IMR-90 (cell line): ENCODE measurements around the gene FAM240A. TPM values are rescaled to one million over a fixed set of nuclear protein-coding genes. Genes with fewer than 3 reads are reported as not detected.

Experiments
- ATAC-seq: fragments of 200-7000 bp; cut with Tn5 transposase; 2 replicates; pipeline ENCODE4 v1.9.1; 2020; ENCODE audit warnings: low read depth, mild to moderate bottlenecking, moderate library complexity
- BruUV-seq: library from RNA; stranded (reverse); fragments of 400-500 nt; replicated peaks from 2 replicates; lab custom pipeline; 2021; lab: Mats Ljungman, UMichigan
- CTCF ChIA-PET: fragments of 300-600 bp; formaldehyde crosslinking; extraction: SDS; loops from one replicate; lab custom pipeline; 2021; ENCODE audit warnings: antibody characterized with exemption; lab: Yijun Ruan, JAX
- POLR2A ChIA-PET: fragments of 300-600 bp; sonication (Branson Sonifier 250); formaldehyde crosslinking; loops from one replicate; lab custom pipeline; 2022; ENCODE audit warnings: antibody characterized with exemption; ENCODE audit not compliant: unreplicated experiment; lab: Charles Lee
- DNase-seq: peaks from one replicate; pipeline ENCODE4 v3.0.0; 2013
- H2AFZ ChIP-seq: replicated peaks from 2 replicates; pipeline ENCODE3; 2013; ENCODE audit warnings: low read length, mild to moderate bottlenecking; ENCODE audit not compliant: poor library complexity
- H2AK5ac ChIP-seq: 2 replicates; pipeline ENCODE4 v1.6.1; 2013; ENCODE audit warnings: low read depth, low read length, inconsistent platforms
- H2AK9ac ChIP-seq: replicated peaks from 2 replicates; pipeline ENCODE3; 2013; ENCODE audit warnings: mild to moderate bottlenecking, low read depth, low read length, moderate library complexity; ENCODE audit not compliant: poor library complexity
- H2BK120ac ChIP-seq: 2 replicates; pipeline ENCODE4 v1.6.1; 2013; ENCODE audit warnings: low read depth, low read length, inconsistent platforms
- H2BK15ac ChIP-seq: 3 replicates; pipeline ENCODE4 v1.6.1; 2013; ENCODE audit warnings: low read depth, low read length, inconsistent platforms
- H2BK20ac ChIP-seq: 2 replicates; pipeline ENCODE4 v1.6.1; 2013; ENCODE audit warnings: low read depth, mild to moderate bottlenecking, inconsistent platforms, low read length, moderate library complexity
- H2BK5ac ChIP-seq: 2 replicates; pipeline ENCODE4 v1.6.1; 2013; ENCODE audit warnings: mild to moderate bottlenecking, low read depth, low read length, inconsistent platforms; ENCODE audit not compliant: poor library complexity, severe bottlenecking
- H3K14ac ChIP-seq: replicated peaks from 2 replicates; pipeline ENCODE4 v1.6.1; 2013; ENCODE audit warnings: low read depth, low read length, inconsistent platforms
- H3K18ac ChIP-seq: 2 replicates; pipeline ENCODE4 v1.6.1; 2013; ENCODE audit warnings: low read depth, low read length, control low read depth
- H3K23ac ChIP-seq: 2 replicates; pipeline ENCODE4 v1.6.1; 2013; ENCODE audit warnings: low read depth, low read length, inconsistent platforms
- H3K27ac ChIP-seq: 2 replicates; pipeline ENCODE4 v1.5.1; 2013; ENCODE audit warnings: mild to moderate bottlenecking, control low read depth, low read length; ENCODE audit not compliant: insufficient read depth
- H3K27me3 ChIP-seq: 2 replicates; pipeline ENCODE4 v1.6.1; 2013; ENCODE audit warnings: low read length; ENCODE audit not compliant: control insufficient read depth, insufficient read depth
- H3K36me3 ChIP-seq: 2 replicates; pipeline ENCODE4 v1.6.1; 2013; ENCODE audit warnings: low read length, mixed read lengths; ENCODE audit not compliant: control insufficient read depth, insufficient read depth
- H3K4ac ChIP-seq: 2 replicates; pipeline ENCODE4 v1.6.1; 2013; ENCODE audit warnings: low read depth, low read length, inconsistent platforms
- H3K4me1 ChIP-seq: 2 replicates; pipeline ENCODE4 v1.6.1; 2013; ENCODE audit warnings: low read length, mixed read lengths; ENCODE audit not compliant: control insufficient read depth, insufficient read depth
- H3K4me2 ChIP-seq: 2 replicates; pipeline ENCODE4 v1.6.1; 2013; ENCODE audit warnings: low read depth, mild to moderate bottlenecking, control low read depth, low read length, moderate library complexity
- H3K4me3 ChIP-seq: 2 replicates; pipeline ENCODE4 v1.5.1; 2013; ENCODE audit warnings: low read depth, mild to moderate bottlenecking, control low read depth, low read length, moderate library complexity; ENCODE audit not compliant: insufficient read depth
- H3K56ac ChIP-seq: 2 replicates; pipeline ENCODE4 v1.6.1; 2013; ENCODE audit warnings: low read length, inconsistent platforms; ENCODE audit not compliant: insufficient read depth; ENCODE audit errors: extremely low read depth
- H3K79me1 ChIP-seq, 2 experiments: 2 replicates each; pipeline ENCODE4 v1.6.1; 2013; ENCODE audit warnings: low read length in 2 of 2, inconsistent platforms in 1 of 2, low read depth in 1 of 2
- H3K9ac ChIP-seq: 2 replicates; pipeline ENCODE4 v1.6.1; 2013; ENCODE audit warnings: low read depth, low read length, control low read depth
- H3K9me1 ChIP-seq: 2 replicates; pipeline ENCODE4 v1.6.1; 2013; ENCODE audit warnings: low read length, inconsistent platforms; ENCODE audit not compliant: insufficient read depth
- H3K9me3 ChIP-seq: 2 replicates; pipeline ENCODE4 v1.6.1; 2013; ENCODE audit warnings: low read length; ENCODE audit not compliant: control insufficient read depth, insufficient read depth
- H4K20me1 ChIP-seq: 2 replicates; pipeline ENCODE4 v1.6.1; 2013; ENCODE audit warnings: low read length, inconsistent platforms; ENCODE audit not compliant: insufficient read depth
- H4K5ac ChIP-seq: 2 replicates; pipeline ENCODE4 v1.6.1; 2013; ENCODE audit warnings: mild to moderate bottlenecking, low read depth, low read length, control low read depth
- H4K8ac ChIP-seq, 2 experiments: 2 replicates each; pipeline ENCODE4 v1.6.1; 2013; ENCODE audit warnings: low read depth in 2 of 2, low read length in 2 of 2, control low read depth in 1 of 2, inconsistent platforms in 1 of 2
- H4K91ac ChIP-seq: 2 replicates; pipeline ENCODE4 v1.6.1; 2013; ENCODE audit warnings: low read depth, low read length, inconsistent platforms; ENCODE audit not compliant: insufficient read depth
- CTCF ChIP-seq: conservative IDR thresholded peaks from 2 replicates; pipeline ENCODE4 v1.5.1; 2012; ENCODE audit warnings: mild to moderate bottlenecking, low read depth, low read length, improper control_type of control experiment
- POLR2A ChIP-seq: IDR thresholded peaks from 2 replicates; pipeline ENCODE4 v1.6.1; 2012; ENCODE audit warnings: mild to moderate bottlenecking, low read depth, low read length
- WGBS, 2 experiments: methylation state at CpG; one replicate each; pipeline versions ENCODE4 v1.1.5 to v1.1.7; 2013; ENCODE audit warnings: missing lambda C conversion rate in 2 of 2; ENCODE audit not compliant: insufficient read length in 1 of 2; ENCODE audit errors: extremely low coverage in 2 of 2; 5-methylcytosine and 5-hydroxymethylcytosine counted together
- dilution Hi-C: fragments of 300-500 bp; cut with HindIII; formaldehyde crosslinking; loops from one replicate; pipeline ENCODE4 v1.14.3; 2018; ENCODE audit warnings: low sequenced_read_pairs; ENCODE audit not compliant: unreplicated experiment
- in situ Hi-C: fragments of 300-500 bp; cut with MboI; formaldehyde crosslinking; loops from 3 replicates; pipeline ENCODE4 v1.14.3; 2019; ENCODE audit warnings: low sequenced_read_pairs, inconsistent platforms, mixed read lengths
- intact Hi-C: fragments of 100-400 bp; cut with micrococcal nuclease; formaldehyde crosslinking; loops from 2 replicates; pipeline ENCODE4 v1.10.0; 2022
- polyA plus RNA-seq, 3 experiments: library from polyadenylated mRNA; depleted of rRNA; stranded (reverse); fragments of >200 nt; gene quantifications; 2 replicates each; pipeline ENCODE4 v1.2.3, GENCODE V29; 2012; ENCODE audit warnings: low replicate concordance in 1 of 3
- total RNA-seq: library from RNA; depleted of rRNA; stranded (reverse); fragments of >200 nt; gene quantifications from 2 replicates; pipeline ENCODE4 v1.2.3, GENCODE V29; 2012

The FAM240A gene
- total and polyA plus RNA-seq, 2 of the 4 experiments (the other 2 are of a cell fraction) = not detected

GRCh38 chr3:46674031-46674845 lies 61.9 kb downstream of the FAM240A start:
- intact Hi-C loops = no loop called here
- CTCF ChIA-PET = no interaction called here
- no peaks in the 10 kb centered on the region for H3K27me3 ChIP-seq
- H3K4me2 ChIP-seq = no peak overlapping the region
- no peaks in the 10 kb centered on the region for H3K9me3 ChIP-seq
- no peak overlapping the region for H4K91ac ChIP-seq
- TF ChIP-seq CTCF (peak; percentile 13; the same call in 1 of the 2 replicates), POLR2A (no peak)
- no peak overlapping the region for H2AFZ ChIP-seq
- no peak overlapping the region for H3K14ac ChIP-seq
- H3K23ac ChIP-seq = no peak overlapping the region
- no peaks in the 10 kb centered on the region for H4K20me1 ChIP-seq
- H2BK15ac ChIP-seq = no peak overlapping the region
- H3K79me1 ChIP-seq = no peaks in the 10 kb centered on the region
- no peak overlapping the region for H3K4me3 ChIP-seq
- H4K5ac ChIP-seq = no peak overlapping the region
- no peak overlapping the region for H3K56ac ChIP-seq
- H3K9ac ChIP-seq = no peak overlapping the region
- H2BK5ac ChIP-seq = no peak overlapping the region
- POLR2A ChIA-PET = no interaction called here
- no peak overlapping the region for H2BK20ac ChIP-seq
- H2AK9ac ChIP-seq = no peak overlapping the region
- no peak overlapping the region for H4K8ac ChIP-seq
- no peak overlapping the region for H3K4ac ChIP-seq
- DNase-seq = no peak
- ATAC-seq = no peak
- no TSS peak for BruUV-seq
- 100% methylated on average over 1 of the region's 12 CpGs; no CpG with 5 or more reads in 1 of the 2 experiments for whole genome bisulfite sequencing, 2 experiments
- dilution Hi-C loops = no loop called here
- no peak overlapping the region for H2BK120ac ChIP-seq
- H2AK5ac ChIP-seq = no peak overlapping the region
- peaks cover 5% of the 10 kb centered on the region; the same call in 1 of the 2 replicates for H3K36me3 ChIP-seq
- in situ Hi-C loops = no loop called here
- peaks cover 2% of the 10 kb centered on the region; the same call in 1 of the 2 replicates for H3K4me1 ChIP-seq
- no peak overlapping the region for H3K18ac ChIP-seq
- H3K9me1 ChIP-seq = no peaks in the 10 kb centered on the region
- H3K27ac ChIP-seq = no peak overlapping the region
